SU-DHL-6 (cell line): ENCODE measurements around the gene SERINC5.
A peak's percentile ranks its signal among the peaks of the same experiment; 100 is the strongest.

Experiments
- H2AFZ ChIP-seq: fragments of 200-600 bp; sonication (generic); 2 replicates; pipeline ENCODE4 v1.6.1; 2014; ENCODE audit warnings: low read depth, mild to moderate bottlenecking, moderate library complexity, mixed read lengths, antibody characterized with exemption, low read length; ENCODE audit not compliant: severe bottlenecking
- H3F3A ChIP-seq: fragments of 200-600 bp; shearing (Covaris generic); 2 replicates; pipeline ENCODE4 v1.6.0; 2016; ENCODE audit warnings: antibody characterized with exemption, mild to moderate bottlenecking; ENCODE audit not compliant: insufficient read depth
- H3K27ac ChIP-seq: fragments of 200-600 bp; sonication (generic); 2 replicates; pipeline ENCODE4 v1.5.1; 2016; ENCODE audit warnings: low read depth, mild to moderate bottlenecking, low read length, moderate library complexity, mixed read lengths
- H3K27me3 ChIP-seq: fragments of 200-600 bp; sonication (generic), shearing (Covaris generic); 2 replicates; pipeline ENCODE4 v1.6.0; 2014; ENCODE audit warnings: mild to moderate bottlenecking, low read length
- H3K36me3 ChIP-seq: fragments of 200-600 bp; sonication (generic); 2 replicates; pipeline ENCODE4 v1.6.1; 2014; ENCODE audit warnings: mild to moderate bottlenecking, low read length, mixed read lengths
- H3K4me2 ChIP-seq: fragments of 300-600, 200-600 bp; shearing (Covaris generic), sonication (generic); 2 replicates; pipeline ENCODE4 v1.6.0; 2014; ENCODE audit warnings: low read length, low read depth, mild to moderate bottlenecking; ENCODE audit not compliant: poor library complexity, severe bottlenecking
- H3K4me3 ChIP-seq: fragments of 200-600 bp; sonication (generic); 2 replicates; pipeline ENCODE4 v1.5.1; 2014; ENCODE audit warnings: antibody characterized with exemption, low read length, mild to moderate bottlenecking, mixed read lengths; ENCODE audit not compliant: insufficient read depth, poor library complexity, severe bottlenecking
- H3K79me2 ChIP-seq: fragments of 200-600 bp; sonication (generic); 2 replicates; pipeline ENCODE4 v1.6.1; 2014; ENCODE audit warnings: mild to moderate bottlenecking, low read length, moderate library complexity; ENCODE audit not compliant: insufficient read depth
- H3K9ac ChIP-seq: fragments of 200-600 bp; sonication (generic); 2 replicates; pipeline ENCODE4 v1.7.0; 2014; ENCODE audit warnings: mild to moderate bottlenecking, low read length
- H3K9me2 ChIP-seq: fragments of 200-600 bp; sonication (generic); replicated peaks from 2 replicates; pipeline ENCODE4 v1.6.1; 2014; ENCODE audit warnings: low read length; ENCODE audit not compliant: insufficient read depth
- H3K9me3 ChIP-seq: fragments of 200-600 bp; sonication (generic); 2 replicates; pipeline ENCODE4 v1.6.1; 2014; ENCODE audit warnings: low read length, mixed read lengths; ENCODE audit not compliant: insufficient read depth
- H4K20me1 ChIP-seq: fragments of 200-600 bp; sonication (generic); 2 replicates; pipeline ENCODE4 v1.6.1; 2014; ENCODE audit warnings: low read depth, mild to moderate bottlenecking, antibody characterized with exemption, low read length, moderate library complexity, mixed read lengths
- CTCF ChIP-seq: fragments of 200-600 bp; sonication (generic); IDR thresholded peaks from one replicate; pipeline ENCODE4 v1.5.1; 2017; ENCODE audit warnings: antibody characterized with exemption, mild to moderate bottlenecking, low read length, moderate library complexity; ENCODE audit not compliant: insufficient read depth, poor library complexity, severe bottlenecking
- EZH2phosphoT487 ChIP-seq: fragments of 200-600 bp; sonication (generic), shearing (Covaris generic); conservative IDR thresholded peaks from 2 replicates; pipeline ENCODE4 v1.6.1; 2018; ENCODE audit warnings: mild to moderate bottlenecking, antibody characterized with exemption, low read length, moderate library complexity, mixed read lengths

SERINC5 gene

GRCh38 chr5:80259511-80260203 is 3.8 kb upstream of the SERINC5 start:
- TF ChIP-seq EZH2phosphoT487 (no peak), CTCF (no peak)
- H3K4me3 ChIP-seq, result no peak overlapping the region
- peaks cover 20% of the 10 kb centered on the region for H3F3A ChIP-seq
- H3K27me3 ChIP-seq, result no peaks in the 10 kb centered on the region
- H2AFZ ChIP-seq, result no peak overlapping the region
- H3K9me2 ChIP-seq, result no peaks in the 10 kb centered on the region
- peaks cover 23% of the 10 kb centered on the region for H3K79me2 ChIP-seq
- H3K27ac ChIP-seq, result no peak overlapping the region
- peaks cover 3% of the 10 kb centered on the region; the same call in 1 of the 2 replicates for H3K36me3 ChIP-seq
- no peaks in the 10 kb centered on the region for H3K9me3 ChIP-seq
- H3K4me2 ChIP-seq, result no peak overlapping the region
- no peaks in the 10 kb centered on the region; the same call in 1 of the 2 replicates for H4K20me1 ChIP-seq
- H3K9ac ChIP-seq, result no peak overlapping the region

- H3F3A ChIP-seq, result peaks cover 26% of the 10 kb centered on the region
- TF ChIP-seq EZH2phosphoT487 (no peak), CTCF (no peak)
- H3K27ac ChIP-seq, result peak overlapping the region; percentile 69
- H3K9me3 ChIP-seq, result no peaks in the 10 kb centered on the region
- peaks cover 7% of the 10 kb centered on the region; the same call in 1 of the 2 replicates for H3K36me3 ChIP-seq
- H3K9me2 ChIP-seq, result no peaks in the 10 kb centered on the region
- H4K20me1 ChIP-seq, result no peaks in the 10 kb centered on the region; the same call in 1 of the 2 replicates
- H2AFZ ChIP-seq, result no peak overlapping the region
- H3K27me3 ChIP-seq, result no peaks in the 10 kb centered on the region
- peak overlapping the region; percentile 97 for H3K4me2 ChIP-seq
- peaks cover 65% of the 10 kb centered on the region for H3K79me2 ChIP-seq
- peak overlapping the region; percentile 80 for H3K4me3 ChIP-seq
- peak overlapping the region; percentile 87 for H3K9ac ChIP-seq
Observed at GRCh38 chr5:80255431-80255810, 427 bp downstream of the SERINC5 start.

- Histone ChIP-seq H3K4me3 (peak overlapping the region; percentile 80), H2AFZ (no peak overlapping the region)
- TF ChIP-seq CTCF, result no peak
- no peak for TF ChIP-seq EZH2phosphoT487
Observed at GRCh38 chr5:80254767-80255430, 949 bp downstream of the SERINC5 start.

More at GRCh38 chr5:80254767-80255430, 949 bp downstream of the SERINC5 start:
- Histone ChIP-seq H3K9me2 (no peaks in the 10 kb centered on the region), H3K36me3 (peaks cover 7% of the 10 kb centered on the region; the same call in 1 of the 2 replicates), H3K27ac (peak overlapping the region; percentile 69), H4K20me1 (no peaks in the 10 kb centered on the region; the same call in 1 of the 2 replicates), H3K4me2 (peak overlapping the region; percentile 97), H3K9ac (peak overlapping the region; percentile 87), H3K79me2 (peaks cover 71% of the 10 kb centered on the region), H3F3A (peaks cover 27% of the 10 kb centered on the region), H3K27me3 (no peaks in the 10 kb centered on the region), H3K9me3 (no peaks in the 10 kb centered on the region)
